ENCODE results near the gene RINL.

- TF ChIP-seq CTCF (IDR thresholded peaks at IDR 0.05): no peak
- no peak for TF ChIP-seq SIN3A (IDR thresholded peaks at IDR 0.05; ENCODE audit: borderline replicate concordance, insufficient read depth, low read depth, low read length)
- no peak for TF ChIP-seq TCF7L2 (IDR thresholded peaks at IDR 0.05; ENCODE audit: low read depth, low read length)
These were observed 32.6 kb downstream of the RINL start for GRCh38 chr19:38845374-38846024.
